Upper lobe of left lung (tissue), 6 donors: ENCODE measurements around the gene SMG5. TPM values are rescaled to one million over a fixed set of nuclear protein-coding genes. Genes with fewer than 3 reads are reported as not detected.
A peak's percentile ranks its signal among the peaks of the same experiment; 100 is the strongest.

ENCODE experiments used
- ATAC-seq, 2 donors: fragments of 200-7000 bp; cut with Tn5 transposase; one replicate each; pipeline ENCODE4 v1.9.1; 2022; ENCODE audit warnings: mild to moderate bottlenecking in 2 of 2, moderate library complexity in 2 of 2; ENCODE audit not compliant: low FRiP score in 2 of 2
- DNase-seq, 2 donors: peaks; one replicate each; pipeline ENCODE4 v3.0.0-alpha.2; 2019 to 2020
- H3K27ac ChIP-seq, 4 donors: fragments of 200-600 bp; sonication (generic); one replicate each; pipeline ENCODE4 v1.5.1; 2016 to 2019
- H3K27me3 ChIP-seq, 4 donors: fragments of 200-600 bp; sonication (generic); one replicate each; pipeline ENCODE4 v1.5.1; 2017 to 2019
- H3K36me3 ChIP-seq, 4 donors: fragments of 200-600 bp; sonication (generic); one replicate each; pipeline ENCODE4 v1.5.1; 2016 to 2019
- H3K4me1 ChIP-seq, 4 donors: fragments of 200-600 bp; sonication (generic); one replicate each; pipeline ENCODE4 v1.5.1; 2018 to 2019
- H3K4me3 ChIP-seq, 4 donors: fragments of 200-600 bp; sonication (generic); one replicate each; pipeline ENCODE4 v1.5.1; 2017 to 2019; ENCODE audit warnings: mild to moderate bottlenecking in 2 of 4, moderate library complexity in 1 of 4
- H3K9me3 ChIP-seq, 4 donors: fragments of 200-600 bp; sonication (generic); one replicate each; pipeline ENCODE4 v1.5.1; 2018 to 2019
- EP300 ChIP-seq, 4 donors: sonication (generic); formaldehyde crosslinking; IDR thresholded peaks; one replicate each; pipeline ENCODE4 v1.5.1; 2017; ENCODE audit warnings: antibody characterized with exemption in 4 of 4, control low read depth in 2 of 4
- POLR2A ChIP-seq, 4 donors: fragments of 450-650 bp; IDR thresholded peaks; one replicate each; pipeline ENCODE4 v1.5.1; 2016 to 2017; ENCODE audit warnings: antibody characterized with exemption in 4 of 4, mild to moderate bottlenecking in 2 of 4
- POLR2AphosphoS5 ChIP-seq, 2 donors: sonication (generic); formaldehyde crosslinking; IDR thresholded peaks; one replicate each; pipeline ENCODE4 v1.5.1; 2017; ENCODE audit warnings: antibody characterized with exemption in 2 of 2
- WGBS, 2 donors: methylation state at CpG; one replicate each; pipeline ENCODE4 v1.1.5; 2017 to 2018; 5-methylcytosine and 5-hydroxymethylcytosine counted together
- total RNA-seq, 6 donors: library from RNA; depleted of rRNA in 4 of 6; stranded (reverse); fragments of >200 nt in 4 of 6; gene quantifications; one replicate each; pipeline versions ENCODE4 v1.1.0 to v1.2.1, GENCODE V29; 2016 to 2021
- TF ChIP-seq, protein P1 (sequence below), 6 experiments: fragments of 450-650 bp in 4 of 6; fragments of 200-600 bp in 2 of 6; sonication (generic) in 2 of 6; IDR thresholded peaks; one replicate each; pipeline ENCODE4 v1.5.1; 2016 to 2019; ENCODE audit warnings: antibody characterized with exemption in 6 of 6
- donor health status: DM: no; HTN: no; CAD: no; lungs with moderate emphysema.
- donor health status: DM: no; HTN: yes; CAD: no; lungs with severe emphysema.

SMG5 gene
- total RNA-seq, 6 donors from 2014 or later: 52.3 to 136 (median 69.1) TPM

DNA sequence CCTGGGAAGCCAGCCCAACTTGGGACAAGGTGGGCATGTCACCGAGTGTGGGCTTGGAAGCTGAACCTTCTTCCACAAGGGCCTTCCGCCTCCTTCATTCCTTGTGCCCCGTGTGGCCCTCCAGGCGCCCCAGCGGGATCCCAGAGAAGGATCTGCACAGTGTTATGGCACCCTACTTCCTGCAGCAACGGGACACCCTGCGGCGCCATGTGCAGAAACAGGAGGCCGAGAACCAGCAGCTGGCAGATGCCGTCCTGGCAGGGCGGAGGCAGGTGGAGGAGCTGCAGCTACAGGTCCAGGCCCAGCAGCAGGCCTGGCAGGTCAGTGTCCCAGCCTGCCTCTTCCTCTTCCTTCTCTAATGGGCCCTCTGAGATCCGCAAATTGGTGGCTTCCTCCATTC, 46.5 kb downstream of the SMG5 start:
- no peak for TF ChIP-seq POLR2AphosphoS5 (IDR thresholded peaks at IDR 0.05)
- TF ChIP-seq POLR2A (IDR thresholded peaks at IDR 0.05): no peak
- TF ChIP-seq, protein P1, sequence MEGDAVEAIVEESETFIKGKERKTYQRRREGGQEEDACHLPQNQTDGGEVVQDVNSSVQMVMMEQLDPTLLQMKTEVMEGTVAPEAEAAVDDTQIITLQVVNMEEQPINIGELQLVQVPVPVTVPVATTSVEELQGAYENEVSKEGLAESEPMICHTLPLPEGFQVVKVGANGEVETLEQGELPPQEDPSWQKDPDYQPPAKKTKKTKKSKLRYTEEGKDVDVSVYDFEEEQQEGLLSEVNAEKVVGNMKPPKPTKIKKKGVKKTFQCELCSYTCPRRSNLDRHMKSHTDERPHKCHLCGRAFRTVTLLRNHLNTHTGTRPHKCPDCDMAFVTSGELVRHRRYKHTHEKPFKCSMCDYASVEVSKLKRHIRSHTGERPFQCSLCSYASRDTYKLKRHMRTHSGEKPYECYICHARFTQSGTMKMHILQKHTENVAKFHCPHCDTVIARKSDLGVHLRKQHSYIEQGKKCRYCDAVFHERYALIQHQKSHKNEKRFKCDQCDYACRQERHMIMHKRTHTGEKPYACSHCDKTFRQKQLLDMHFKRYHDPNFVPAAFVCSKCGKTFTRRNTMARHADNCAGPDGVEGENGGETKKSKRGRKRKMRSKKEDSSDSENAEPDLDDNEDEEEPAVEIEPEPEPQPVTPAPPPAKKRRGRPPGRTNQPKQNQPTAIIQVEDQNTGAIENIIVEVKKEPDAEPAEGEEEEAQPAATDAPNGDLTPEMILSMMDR (IDR thresholded peaks at IDR 0.05): no peak
- no peak for TF ChIP-seq EP300 (IDR thresholded peaks at IDR 0.05)
- H3K4me3 ChIP-seq: no peak overlapping the region
- WGBS, 2 donors: 89 to 94% methylated on average over 5 to 12 of the region's 12 CpGs
- ATAC-seq: no peak
- H3K27me3 ChIP-seq: no peaks in the 10 kb centered on the region
- no peak overlapping the region for H3K27ac ChIP-seq
- no peak for DNase-seq
- H3K4me1 ChIP-seq: no peaks in the 10 kb centered on the region
- no peaks in the 10 kb centered on the region for H3K9me3 ChIP-seq
- peaks cover 43 to 70% (median 60%) of the 10 kb centered on the region in 4 donors for H3K36me3 ChIP-seq

DNA sequence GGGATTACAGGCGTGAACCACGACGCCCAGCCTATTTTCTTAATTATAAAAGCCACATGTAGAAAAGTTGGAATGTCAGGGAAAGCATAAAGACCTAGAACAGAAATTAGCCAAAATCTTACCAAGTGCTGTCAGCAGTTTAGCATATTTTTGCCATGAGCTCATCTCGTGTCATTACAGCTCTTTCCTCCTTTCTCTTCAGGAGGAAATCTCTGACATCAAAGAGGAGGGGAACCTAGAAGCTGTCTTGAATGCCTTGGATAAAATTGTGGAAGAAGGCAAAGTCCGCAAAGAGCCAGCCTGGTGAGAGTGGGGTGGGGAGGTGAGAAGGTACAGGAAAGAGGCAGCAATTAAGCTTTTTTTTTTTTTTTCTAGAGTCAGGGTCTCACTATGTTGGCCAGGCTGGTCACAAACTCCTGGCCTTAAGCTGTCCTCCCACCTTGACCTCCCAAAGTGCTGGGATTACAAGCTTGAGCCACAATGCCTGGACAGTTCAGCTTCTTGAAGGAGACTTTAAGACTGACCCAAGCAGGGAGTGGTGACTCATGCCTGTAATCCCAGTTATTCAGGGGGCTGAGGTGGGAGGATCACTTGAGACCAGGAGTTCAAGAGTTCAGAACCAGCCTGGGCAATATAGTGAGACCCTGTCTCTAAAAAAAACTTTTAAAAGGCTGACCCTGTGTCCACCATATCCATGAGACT, 49.0 kb downstream of the SMG5 start:
- H3K27ac ChIP-seq: no peak overlapping the region
- TF ChIP-seq, protein P1 (IDR thresholded peaks at IDR 0.05): no peak
- TF ChIP-seq EP300 (IDR thresholded peaks at IDR 0.05): no peak
- no peak for TF ChIP-seq POLR2AphosphoS5 (IDR thresholded peaks at IDR 0.05)
- no peak for TF ChIP-seq POLR2A (IDR thresholded peaks at IDR 0.05)
- 92 to 93% methylated on average over 5 of the region's 5 CpGs for WGBS, 2 donors
- no peak overlapping the region for H3K4me3 ChIP-seq
- H3K4me1 ChIP-seq: no peaks in the 10 kb centered on the region
- H3K9me3 ChIP-seq: no peaks in the 10 kb centered on the region
- peaks cover 38 to 54% (median 46%) of the 10 kb centered on the region in 4 donors for H3K36me3 ChIP-seq
- ATAC-seq: peak in 1 of 2 donors; percentile 44
- DNase-seq: no peak
- no peaks in the 10 kb centered on the region for H3K27me3 ChIP-seq

DNA sequence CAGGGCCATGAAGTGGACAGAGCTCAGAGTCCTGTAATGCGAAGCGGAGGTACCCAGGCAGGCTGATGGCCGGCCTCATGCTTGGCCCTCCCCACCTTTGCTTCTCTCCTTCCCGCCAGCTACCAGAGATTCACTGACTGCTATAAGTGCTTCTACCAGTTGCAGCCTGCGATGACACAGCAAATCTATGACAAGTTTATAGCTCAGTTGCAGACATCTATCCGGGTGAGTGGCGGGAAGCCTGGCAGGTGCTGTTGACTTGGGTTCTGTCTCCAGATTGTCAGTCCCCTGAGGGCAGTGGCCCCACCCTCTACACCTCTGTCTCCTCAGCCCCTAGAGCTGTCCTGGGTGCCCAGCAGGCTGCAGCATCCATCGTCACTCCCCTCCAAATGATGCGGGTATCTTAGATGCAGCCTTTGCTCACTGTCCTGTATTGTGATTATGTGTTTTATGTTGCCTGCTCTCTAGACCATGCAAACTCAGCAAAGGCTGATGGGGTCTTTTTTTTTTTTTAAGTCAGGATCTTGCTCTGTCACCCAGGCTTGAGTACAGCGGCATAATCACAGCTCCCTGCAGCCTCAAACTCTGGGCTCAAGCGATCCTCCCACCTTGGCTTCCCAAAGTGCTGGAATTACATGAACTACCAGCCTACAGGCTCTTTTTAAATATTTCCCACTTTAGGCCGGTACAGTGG, 50.3 kb downstream of the SMG5 start:
- no peaks in the 10 kb centered on the region for H3K27me3 ChIP-seq
- H3K4me1 ChIP-seq: no peaks in the 10 kb centered on the region
- no peak overlapping the region for H3K4me3 ChIP-seq
- ATAC-seq: peak in 1 of 2 donors; percentile 17
- no peak for TF ChIP-seq POLR2A (IDR thresholded peaks at IDR 0.05)
- TF ChIP-seq EP300 (IDR thresholded peaks at IDR 0.05): no peak
- TF ChIP-seq POLR2AphosphoS5 (IDR thresholded peaks at IDR 0.05): no peak
- TF ChIP-seq, protein P1 (IDR thresholded peaks at IDR 0.05): no peak
- no peak for DNase-seq
- no peaks in the 10 kb centered on the region for H3K9me3 ChIP-seq
- 85 to 87% methylated on average over 12 of the region's 12 CpGs for WGBS, 2 donors
- peaks cover 26 to 52% (median 43%) of the 10 kb centered on the region in 4 donors for H3K36me3 ChIP-seq
- H3K27ac ChIP-seq: no peak overlapping the region

DNA sequence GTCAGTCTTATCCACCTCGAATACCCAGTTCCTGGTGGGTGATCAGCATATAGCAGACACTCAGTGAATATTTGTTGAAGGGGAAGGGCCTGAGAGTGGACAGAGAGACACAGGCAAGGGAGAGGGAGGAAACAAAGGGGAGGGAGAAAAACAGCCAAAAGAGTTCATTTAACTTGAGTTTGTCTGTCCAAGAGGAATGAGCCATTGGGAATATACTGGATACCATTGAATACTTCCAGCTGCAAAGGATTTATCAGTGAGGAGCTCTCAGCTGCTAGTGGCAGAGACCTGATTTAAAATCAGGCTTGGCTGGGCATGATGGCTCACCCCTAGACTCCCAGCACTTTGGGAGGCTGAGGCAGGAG, 52.2 kb downstream of the SMG5 start:
- peaks cover 16 to 49% (median 33%) of the 10 kb centered on the region in 4 donors for H3K36me3 ChIP-seq
- H3K9me3 ChIP-seq: no peaks in the 10 kb centered on the region
- H3K27ac ChIP-seq: no peak overlapping the region
- TF ChIP-seq EP300 (IDR thresholded peaks at IDR 0.05) (no peak), POLR2A (IDR thresholded peaks at IDR 0.05) (no peak), POLR2AphosphoS5 (IDR thresholded peaks at IDR 0.05) (no peak)
- TF ChIP-seq, protein P1 (IDR thresholded peaks at IDR 0.05): no peak
- 83 to 96% methylated on average over 1 of the region's 1 CpG for WGBS, 2 donors
- ATAC-seq (no peak), DNase-seq (no peak)
- H3K4me3 ChIP-seq: no peak overlapping the region
- H3K27me3 ChIP-seq: no peaks in the 10 kb centered on the region
- peaks cover 0 to 2% (median 0%) of the 10 kb centered on the region in 4 donors for H3K4me1 ChIP-seq
